GM19467 (cell line): ENCODE measurements around the gene SKAP1.
"Not testable (repeated sequence)": the region's sequence is repeated elsewhere in the genome, so short reads cannot be mapped to it uniquely, and the experiment has no call there.

Experiments used
- ATAC-seq: cut with Tn5 transposase; IDR thresholded peaks from one replicate; pipeline ENCODE4 v1.9.1; 2021; ENCODE audit warnings: mild to moderate bottlenecking, moderate library complexity; ENCODE audit not compliant: unreplicated experiment

SKAP1 gene

DNA sequence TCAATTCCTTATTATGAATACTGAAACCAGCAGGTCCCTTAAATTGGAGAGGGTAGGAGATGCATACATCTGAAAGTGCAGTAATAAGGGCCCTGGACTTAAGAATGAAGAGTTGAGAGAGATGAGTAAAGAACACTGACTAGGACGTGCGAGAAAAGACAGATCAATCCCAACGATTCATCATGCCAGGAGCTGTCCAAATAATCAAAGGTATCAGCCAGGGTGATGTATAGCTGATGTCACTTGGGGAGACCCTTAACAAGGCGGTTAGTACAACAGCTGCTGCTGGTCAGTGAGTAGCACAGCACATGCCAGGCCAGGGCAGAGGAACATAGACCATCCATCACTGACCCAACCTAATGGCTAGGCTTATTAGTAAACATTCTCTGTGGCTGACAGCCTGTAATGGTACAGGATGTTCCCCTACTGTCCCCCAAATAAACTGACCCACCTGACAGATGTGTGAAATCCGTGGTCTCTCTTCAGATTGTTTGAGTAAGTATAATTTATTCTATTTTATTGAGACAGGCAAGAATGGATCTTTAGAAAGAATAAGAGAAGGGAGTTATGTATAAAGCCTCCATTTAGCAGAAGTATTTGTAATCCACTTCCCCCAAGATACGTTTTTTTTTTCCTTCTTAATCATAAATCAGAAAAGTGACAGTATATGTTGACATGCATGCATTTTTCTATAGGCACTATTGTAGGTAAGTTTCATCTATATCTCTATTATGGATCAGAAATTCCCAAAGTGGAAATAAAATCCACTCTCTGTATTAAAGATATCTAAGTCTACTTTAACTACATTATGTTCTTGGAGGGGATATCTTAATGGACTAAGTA, 204.1 kb downstream of the SKAP1 start:
- ATAC-seq, result no peak

DNA sequence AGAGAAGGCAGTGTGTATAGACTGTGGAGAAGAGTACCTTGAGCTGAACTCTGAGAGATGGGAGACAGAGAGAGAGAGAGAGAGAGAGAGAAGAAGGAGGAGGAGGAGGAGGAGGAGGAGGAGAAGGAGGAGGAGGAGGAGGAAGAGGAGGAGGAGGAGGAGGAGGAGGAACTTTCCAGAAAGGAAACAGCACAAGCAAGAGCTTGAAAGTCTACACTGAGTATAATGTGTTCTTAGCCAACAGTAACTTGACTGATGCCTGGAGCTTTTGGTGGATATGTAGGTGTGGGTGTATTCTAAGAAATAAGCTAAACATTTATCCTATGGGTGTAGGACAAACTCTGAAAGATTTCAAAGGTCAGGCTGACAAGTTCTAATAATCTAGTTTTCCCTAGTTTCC, 206.1 kb downstream of the SKAP1 start:
- ATAC-seq, result no peak

DNA sequence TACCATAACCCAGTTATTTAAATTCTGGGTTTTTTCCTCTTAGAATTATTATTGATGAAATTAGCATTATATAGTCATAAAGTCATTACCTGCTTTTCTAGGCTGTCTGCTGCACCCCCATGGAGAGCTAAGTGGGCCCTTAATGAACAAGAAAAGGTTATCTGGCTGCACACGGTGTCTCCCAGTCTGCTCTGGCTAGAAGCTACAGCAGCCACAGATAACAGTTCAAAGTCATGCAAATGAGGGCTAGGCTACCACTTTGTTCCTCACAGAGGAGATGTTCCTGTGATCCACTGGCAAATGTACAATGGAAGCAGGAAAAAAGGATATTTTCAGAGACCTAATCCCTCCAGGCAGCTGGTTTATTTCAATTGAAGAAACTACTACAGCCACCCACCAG, 210.4 kb downstream of the SKAP1 start:
- no peak for ATAC-seq

DNA sequence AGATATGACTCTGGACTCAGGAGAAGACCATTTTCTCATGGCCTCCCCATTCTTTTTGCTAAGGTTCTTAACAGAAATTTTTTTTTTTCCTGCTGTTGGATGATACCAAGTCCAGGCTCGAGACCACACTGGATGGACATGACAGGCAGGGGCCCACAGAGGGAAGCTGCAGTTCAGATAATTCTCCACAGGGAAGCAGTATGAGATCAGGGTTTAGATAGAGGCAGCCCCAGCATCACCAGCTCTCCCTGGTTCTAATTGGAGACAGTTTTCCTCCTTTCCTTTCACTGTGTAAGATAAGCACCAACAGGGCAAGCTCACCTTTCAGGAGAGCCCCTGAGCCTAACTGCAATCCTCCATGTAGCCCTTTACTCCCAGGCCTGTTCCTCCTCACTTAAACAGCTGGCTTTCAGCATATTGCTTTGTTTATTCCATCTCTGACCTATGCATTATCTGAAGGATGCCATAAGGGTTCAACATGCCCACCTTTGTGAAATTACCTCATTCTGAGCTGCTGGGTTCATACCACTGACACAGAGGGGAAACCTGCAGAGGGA, 214.4 kb downstream of the SKAP1 start:
- no peak for ATAC-seq

DNA sequence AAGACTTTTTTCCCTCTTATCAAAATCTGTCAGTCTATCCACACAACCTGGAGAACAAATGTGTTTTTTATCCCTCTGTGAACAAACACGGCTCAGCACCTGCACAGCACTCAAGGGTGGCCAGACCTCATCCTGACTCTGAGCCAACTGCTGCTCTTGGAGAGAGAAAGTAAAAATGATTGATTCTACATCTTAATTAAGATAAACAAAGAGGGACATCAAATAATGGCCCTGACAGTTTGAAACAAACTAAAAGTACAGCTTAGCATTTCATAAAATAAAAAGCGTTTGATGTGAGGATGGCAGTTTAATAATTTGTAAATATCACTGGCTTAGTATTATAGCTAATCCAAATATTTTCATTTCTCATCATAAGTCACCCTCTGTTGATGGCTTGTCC, 216.2 kb downstream of the SKAP1 start:
- no peak for ATAC-seq

DNA sequence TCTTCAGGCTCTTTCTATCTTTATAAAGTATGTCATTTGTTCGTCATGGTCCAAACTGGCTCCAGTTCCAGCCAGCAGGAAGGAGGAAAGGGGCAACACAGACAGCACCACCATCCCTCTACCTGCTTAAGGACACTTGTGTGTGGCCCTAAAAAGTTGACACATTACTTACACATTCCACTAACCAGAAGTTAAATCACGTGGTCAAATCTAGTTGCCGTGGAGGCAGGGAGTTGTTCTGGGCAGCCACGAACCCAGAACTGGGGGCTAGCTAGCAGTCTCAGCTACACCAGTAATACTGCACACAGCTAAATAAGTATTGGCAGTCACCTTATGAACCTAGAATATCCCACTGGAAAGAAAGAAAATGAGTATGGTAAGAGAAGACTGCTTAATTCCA, 218.2 kb downstream of the SKAP1 start:
- ATAC-seq, result no peak

DNA sequence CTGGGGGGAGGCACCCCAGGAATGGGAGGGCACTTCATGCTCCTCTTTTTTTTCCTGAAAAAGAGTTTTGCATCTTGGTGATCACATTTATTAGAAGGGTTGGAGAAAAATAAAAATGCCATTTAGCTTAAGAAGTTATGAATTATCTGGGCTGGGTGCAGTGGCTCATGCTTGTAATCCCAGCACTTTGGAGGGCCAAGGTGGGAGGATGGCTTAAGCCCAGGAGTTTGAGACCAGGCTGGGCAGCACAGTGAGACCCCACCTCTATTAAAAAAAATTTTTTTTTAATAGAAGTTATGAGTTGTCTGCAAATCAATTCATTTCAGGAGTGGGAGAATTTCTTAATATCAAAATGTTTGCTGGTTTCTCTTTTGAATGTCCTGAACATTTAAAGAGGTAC, 219.0 kb downstream of the SKAP1 start:
- ATAC-seq, result no peak

DNA sequence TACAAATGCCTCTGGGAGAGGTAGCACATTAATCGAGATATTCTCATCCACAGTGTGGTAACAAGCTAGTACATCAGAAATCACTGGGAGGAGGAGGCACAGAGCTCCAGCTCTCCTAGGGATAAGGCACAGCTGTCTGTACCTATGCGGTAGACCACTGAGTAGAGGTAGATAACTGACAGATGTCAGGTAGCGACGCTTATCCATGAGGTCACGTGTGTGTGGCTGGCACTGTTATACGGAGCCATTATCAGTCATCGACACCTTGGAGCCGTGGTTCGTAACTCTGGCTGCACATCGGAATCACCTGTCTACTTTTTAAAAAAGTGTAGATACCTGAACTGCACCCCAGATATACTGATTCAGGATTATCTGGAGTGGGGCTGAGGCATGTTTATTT, 220.0 kb downstream of the SKAP1 start:
- no peak for ATAC-seq

DNA sequence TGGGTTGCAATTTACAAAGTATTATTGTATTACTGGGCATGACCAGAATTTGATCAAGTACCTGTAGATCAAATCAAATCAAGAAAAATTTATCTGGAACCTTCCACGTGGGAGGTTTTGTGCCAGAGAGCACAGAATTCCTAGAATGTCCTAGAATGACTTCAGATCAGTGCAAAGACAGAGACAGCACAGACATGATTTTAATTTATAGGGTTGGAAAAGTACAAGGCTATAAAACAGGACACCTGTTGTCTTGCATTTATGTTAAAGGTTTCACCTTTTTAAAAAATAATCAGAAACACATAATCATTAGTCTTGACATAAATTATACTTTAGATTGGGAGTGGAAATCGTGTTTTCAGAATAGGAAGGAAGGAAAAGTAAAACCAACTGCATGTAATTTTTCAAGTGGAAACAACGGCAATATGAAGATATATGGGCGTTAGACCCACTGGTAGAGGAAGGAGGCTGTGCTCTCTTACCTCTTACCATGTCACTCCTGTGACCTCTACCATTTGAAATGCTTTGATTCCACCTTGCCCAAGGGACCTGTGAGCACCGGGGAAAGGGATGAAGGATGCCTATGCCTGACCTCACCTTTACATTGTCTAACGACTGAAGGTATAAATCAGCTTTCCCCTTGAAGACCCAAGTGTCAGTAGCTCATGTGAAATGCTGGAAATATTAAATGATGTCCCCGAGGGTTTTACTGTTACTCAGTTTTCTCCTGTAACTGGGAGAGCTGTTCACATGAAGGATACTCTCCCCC, 222.1 kb downstream of the SKAP1 start:
- ATAC-seq, result no peak

DNA sequence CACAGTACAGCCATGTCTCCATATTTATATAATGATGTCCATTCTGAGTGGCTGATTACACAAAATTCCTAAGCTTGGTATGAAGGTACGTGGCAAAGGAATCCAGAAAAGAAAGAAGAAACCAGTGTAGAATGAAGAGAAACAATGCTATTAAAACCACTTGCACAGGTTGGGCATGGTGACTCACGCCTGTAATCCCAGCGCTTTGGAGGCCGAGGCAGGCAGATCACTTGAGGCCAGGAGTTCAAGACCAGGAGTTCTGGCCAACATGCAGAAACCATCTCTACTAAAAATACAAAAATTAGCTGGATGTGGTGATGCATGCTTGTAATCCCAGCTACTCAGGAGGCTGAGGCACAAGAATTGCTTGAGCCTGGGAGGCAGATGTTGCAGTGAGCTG, 223.0 kb downstream of the SKAP1 start:
- ATAC-seq, result not testable (repeated sequence)

DNA sequence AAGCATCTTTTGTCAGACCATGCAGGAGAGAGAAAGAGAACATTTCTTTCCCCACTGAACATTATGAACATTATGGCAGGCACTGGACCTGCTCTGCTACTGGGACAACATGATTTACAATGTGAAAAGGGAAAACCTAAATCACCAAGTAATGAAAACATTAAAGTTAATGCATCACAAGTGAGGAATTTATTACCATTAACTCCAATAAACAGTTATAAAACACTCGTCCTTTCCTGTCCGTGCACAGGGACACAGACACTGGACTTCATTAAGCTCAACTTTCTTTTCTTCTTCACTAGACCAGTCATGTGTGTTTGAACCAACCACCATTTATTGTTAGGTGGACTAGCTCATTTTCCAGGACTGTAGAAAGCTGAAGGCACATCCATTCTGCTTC, 227.1 kb downstream of the SKAP1 start:
- no peak for ATAC-seq

DNA sequence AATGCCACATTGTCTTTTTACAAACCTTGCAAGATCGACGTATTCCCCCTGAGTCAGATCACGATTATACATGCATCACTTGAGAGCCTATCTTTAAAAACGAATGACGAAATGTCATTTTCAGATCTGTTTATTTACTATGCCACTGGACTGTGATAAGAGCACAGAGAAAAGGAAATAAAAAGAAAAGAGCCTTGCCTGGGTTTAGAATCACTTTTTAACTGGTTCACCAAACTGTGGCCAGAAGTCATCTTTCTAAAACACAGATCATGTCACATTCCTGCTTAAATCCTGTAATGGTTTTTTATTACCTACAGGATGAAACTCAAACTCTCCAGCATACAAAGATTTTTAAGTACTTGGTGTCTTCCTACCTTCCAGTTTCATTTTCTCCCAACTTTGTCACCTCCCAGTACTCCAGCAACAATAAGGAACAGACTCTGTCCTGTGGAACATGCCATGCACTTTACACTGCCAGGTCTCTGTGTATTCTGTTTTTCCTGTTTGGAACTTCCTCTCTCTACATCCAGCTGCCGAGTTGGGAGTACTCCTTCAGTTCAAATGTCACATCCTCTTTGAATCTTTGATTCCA, 231.0 kb downstream of the SKAP1 start:
- ATAC-seq, result no peak

DNA sequence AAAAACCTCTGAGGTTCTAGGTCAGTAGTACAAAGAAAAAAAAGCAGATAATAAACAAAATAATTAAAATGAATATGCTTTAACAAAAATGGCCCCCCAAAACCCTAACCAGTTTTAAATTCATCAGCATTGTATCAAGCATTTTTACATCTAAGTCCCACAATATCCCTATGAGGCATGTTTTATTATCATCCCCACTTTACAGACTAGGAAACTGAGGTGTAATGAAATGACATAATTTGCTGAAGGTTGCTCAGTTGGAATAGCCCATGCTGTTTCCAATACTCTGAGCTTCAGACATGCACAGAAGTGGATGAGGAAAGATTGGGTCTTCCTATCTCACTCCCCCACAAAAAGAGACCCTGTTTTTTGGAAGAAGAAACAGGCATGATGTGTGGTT, 234.1 kb downstream of the SKAP1 start:
- ATAC-seq, result no peak

DNA sequence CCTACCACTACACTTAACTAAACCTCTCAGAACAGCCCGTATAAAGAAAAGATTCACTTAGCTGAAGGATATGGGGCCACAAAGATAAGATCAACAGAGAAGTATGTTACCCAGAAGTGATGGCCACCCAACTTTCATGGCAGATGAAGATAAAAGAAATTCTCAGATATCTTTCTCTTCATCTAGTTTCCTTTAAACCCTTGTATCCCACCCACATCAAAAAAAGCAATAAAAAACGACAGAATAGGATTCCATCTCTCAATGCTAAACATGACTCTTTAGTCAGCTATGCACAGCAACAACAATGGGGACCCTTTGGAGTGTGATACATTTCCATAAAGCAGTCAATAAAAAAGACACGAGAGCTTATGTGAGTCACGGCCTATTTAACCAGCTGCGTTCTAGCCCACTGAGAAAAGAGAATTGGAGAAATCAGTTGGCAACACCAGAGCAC, 235.9 kb downstream of the SKAP1 start:
- ATAC-seq, result no peak

DNA sequence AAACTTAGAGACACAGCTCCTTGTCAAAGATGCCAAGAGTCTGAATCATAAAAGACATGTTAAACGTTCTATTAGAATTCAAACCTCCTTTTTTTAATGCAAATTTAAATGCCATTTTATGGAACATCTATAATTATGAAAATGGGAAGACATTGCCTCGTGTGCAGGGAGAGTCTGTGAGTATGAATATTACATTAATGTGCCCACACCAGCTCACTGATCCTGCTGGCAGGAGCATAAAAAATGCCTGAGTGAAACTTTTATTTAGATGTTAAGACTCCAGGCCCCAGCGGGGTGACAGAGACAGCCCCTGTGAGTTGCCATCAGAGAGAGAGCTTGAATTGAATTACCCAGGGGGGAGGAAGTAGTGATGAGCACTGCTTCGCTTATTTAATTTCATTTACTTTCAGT, 237.7 kb downstream of the SKAP1 start:
- no peak for ATAC-seq

DNA sequence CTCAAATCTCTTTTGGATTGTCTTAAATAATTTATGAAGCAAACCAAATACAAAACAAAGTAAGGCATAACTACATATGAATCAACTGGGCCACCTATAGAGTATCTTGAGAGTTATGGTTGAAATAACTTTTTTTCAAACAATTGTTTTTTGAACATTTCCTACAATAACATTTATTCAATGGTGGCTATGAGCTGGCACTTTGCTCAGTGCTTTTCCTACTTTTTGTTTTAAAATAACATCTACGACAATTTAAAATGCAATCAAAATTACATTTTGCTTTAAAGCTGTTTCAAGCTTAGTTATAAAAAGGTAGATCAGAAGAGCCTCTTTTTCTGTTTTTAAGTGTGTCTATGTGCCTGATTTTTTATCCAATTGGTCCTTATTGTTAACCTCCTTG, 238.7 kb downstream of the SKAP1 start:
- no peak for ATAC-seq

DNA sequence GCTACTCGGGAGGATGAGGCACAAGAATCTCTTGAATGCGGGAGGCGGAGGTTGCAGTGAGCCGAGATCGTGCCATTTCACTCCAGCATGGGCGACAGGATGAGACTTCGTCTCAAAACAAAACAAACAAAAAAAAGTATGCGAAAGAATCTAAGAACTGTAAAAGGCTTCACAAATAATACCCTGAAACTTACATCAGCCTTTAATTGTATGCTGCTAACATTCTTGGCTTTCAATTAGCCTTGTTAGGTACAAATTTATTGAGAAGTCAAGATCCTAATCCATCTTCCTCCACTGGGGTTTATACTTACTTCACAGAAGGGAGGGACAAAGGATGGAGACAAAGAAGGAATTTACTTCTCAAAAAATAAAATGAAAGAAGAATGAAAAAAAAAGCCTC, 239.1 kb downstream of the SKAP1 start:
- no peak for ATAC-seq

DNA sequence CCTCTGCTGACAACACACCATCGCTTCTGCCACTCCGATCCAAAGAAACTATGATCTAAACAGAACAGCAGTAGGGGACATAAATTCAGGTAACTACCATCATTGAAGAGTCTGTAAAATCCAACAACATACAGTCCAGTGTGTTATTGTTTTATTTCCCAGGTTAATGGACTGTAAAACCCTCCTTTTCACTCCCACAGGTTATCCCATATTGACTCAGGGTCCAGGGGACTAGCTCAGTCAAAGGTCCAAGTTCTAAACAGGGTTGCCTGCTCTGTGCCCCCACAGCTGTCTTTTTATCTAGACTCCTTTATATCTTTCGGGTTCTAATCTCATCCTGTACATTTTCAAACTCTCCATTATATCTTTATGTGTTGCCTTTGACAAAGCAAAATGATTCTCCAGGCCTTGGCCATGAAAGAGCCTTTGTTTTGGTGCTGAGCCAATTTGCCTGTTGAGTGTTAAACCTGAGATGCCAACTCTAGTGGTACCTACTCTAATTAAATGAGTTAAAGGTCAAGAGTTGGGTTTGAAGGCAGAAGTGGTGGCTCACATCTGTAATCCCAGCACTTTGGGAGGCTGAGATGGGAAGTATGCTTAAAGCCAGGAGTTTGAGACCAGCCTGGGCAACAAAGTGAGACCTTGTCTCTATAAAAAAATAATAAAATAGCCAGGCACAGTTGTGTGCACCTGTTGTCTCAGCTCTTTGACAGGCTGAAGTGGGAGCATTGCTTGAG, 242.0 kb downstream of the SKAP1 start:
- ATAC-seq, result no peak

DNA sequence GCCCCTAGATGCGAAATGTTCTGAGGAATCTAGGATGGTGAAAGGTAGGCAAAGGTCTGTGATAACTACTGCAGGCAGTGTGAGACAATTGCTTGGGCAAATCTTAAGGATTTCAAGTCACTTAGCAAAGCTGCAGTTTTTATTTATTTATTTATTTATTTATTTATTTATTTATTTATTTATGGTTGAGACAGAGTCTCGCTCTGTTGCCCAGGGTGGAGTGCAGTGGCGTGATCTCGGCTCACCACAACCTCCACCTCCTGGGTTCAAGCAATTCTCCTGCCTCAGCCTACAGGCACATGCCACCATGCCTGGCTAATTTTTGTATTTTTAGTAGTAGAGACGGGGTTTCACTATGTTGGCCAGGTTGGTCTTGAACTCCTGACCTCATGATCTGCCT, 243.7 kb downstream of the SKAP1 start:
- not testable (repeated sequence) for ATAC-seq

DNA sequence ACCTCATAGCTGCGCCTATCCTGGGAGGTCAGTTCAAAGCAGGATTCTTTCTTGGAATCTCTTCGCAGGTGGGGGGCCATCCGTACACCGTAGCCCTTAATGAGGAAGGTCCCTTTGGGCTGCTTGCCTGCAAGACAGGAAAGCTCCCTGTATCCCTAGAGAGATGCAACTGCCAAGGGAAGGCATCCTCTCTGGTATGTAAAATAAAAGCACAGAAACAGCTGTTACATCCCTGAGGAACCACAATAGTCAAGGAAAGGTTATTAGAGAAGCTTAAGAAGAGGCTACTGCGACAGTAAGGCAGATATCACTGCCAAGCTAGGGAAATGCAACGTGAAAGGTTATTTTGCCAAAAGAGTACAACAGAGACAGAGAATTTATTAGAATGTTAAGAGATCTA, 245.3 kb downstream of the SKAP1 start:
- ATAC-seq, result no peak

DNA sequence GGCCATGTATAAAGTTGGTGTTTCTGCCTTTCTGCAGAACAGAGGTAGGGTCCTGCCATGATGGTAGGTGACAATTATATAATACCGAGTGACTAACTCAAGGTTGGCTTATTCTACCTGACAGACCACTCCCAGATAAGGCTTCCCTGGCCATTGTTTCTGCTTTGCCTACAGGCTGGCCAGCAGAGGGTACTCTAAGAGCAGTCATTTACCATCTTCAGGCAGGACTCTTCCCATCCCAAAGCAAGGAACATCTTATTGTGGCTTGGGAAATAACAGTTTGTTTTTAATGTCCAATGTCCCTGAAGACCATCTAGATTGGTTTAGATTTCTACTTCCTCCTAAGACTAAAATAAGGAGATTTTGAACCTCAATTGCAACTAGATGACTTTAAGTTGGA, 248.4 kb downstream of the SKAP1 start:
- ATAC-seq, result no peak
